ENCODE results near the gene MATN1.

MATN1 gene

DNA sequence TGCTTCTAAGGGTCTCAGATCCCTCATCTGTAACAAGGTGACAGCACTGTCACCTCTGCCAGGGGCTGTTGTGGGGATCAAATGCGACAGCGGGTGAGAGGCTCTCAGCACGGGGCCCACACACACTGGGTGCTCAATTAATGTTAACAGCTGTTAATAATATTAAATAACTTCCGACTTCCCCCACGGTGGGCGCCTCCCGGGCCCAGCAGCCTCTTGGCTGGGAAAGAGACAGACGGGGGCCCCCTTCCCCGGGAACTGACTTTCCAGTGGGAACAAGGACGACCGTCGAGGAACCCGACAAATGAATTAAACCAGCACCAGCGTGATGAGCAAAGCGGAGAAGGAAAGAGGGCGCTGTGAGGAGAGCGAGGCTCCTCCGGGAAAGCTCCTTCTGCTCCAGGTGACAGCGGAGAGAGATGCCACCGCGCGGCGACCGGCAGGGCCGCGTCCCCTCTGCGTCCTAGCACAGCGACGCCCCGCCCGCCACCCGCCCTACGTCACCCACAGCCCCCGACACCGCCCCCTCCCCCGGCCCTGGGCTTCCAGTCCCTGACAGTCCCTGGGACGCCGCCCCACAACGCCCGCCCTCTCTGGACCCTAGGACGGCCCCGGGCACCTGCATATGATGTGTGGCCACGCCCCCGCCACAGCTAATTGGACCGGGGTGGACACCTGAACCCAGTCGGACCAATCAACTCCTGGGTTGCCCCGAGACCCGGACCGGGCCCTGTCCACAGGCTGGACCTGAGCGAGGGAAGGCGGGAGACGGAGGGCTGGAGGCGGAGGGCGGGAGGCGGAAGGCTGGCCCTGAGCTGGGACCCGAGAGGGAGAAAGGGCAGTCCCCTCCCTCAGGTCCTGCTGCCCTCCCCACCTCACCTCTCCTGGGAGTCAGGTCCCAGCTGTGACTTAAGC, 38.2 kb downstream of the MATN1 start:
- H3K27me3 ChIP-seq (ENCODE audit: insufficient read depth, poor library complexity, severe bottlenecking), result peaks cover 9% of the 10 kb centered on the region
- H3K4me3 ChIP-seq (replicated peaks; ENCODE audit: insufficient read depth, low read length), result no peak overlapping the region
- DNase-seq (ENCODE audit: low read depth in 1 of 2, low spot score in 1 of 2), result no peak
- TF ChIP-seq, protein P1, sequence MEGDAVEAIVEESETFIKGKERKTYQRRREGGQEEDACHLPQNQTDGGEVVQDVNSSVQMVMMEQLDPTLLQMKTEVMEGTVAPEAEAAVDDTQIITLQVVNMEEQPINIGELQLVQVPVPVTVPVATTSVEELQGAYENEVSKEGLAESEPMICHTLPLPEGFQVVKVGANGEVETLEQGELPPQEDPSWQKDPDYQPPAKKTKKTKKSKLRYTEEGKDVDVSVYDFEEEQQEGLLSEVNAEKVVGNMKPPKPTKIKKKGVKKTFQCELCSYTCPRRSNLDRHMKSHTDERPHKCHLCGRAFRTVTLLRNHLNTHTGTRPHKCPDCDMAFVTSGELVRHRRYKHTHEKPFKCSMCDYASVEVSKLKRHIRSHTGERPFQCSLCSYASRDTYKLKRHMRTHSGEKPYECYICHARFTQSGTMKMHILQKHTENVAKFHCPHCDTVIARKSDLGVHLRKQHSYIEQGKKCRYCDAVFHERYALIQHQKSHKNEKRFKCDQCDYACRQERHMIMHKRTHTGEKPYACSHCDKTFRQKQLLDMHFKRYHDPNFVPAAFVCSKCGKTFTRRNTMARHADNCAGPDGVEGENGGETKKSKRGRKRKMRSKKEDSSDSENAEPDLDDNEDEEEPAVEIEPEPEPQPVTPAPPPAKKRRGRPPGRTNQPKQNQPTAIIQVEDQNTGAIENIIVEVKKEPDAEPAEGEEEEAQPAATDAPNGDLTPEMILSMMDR (IDR thresholded peaks at IDR 0.05; ENCODE audit: insufficient read depth, low read length), result no peak
- no peak for TF ChIP-seq SPI1 (IDR thresholded peaks at IDR 0.05; ENCODE audit: borderline replicate concordance, low read depth)
- TF ChIP-seq, protein P2, sequence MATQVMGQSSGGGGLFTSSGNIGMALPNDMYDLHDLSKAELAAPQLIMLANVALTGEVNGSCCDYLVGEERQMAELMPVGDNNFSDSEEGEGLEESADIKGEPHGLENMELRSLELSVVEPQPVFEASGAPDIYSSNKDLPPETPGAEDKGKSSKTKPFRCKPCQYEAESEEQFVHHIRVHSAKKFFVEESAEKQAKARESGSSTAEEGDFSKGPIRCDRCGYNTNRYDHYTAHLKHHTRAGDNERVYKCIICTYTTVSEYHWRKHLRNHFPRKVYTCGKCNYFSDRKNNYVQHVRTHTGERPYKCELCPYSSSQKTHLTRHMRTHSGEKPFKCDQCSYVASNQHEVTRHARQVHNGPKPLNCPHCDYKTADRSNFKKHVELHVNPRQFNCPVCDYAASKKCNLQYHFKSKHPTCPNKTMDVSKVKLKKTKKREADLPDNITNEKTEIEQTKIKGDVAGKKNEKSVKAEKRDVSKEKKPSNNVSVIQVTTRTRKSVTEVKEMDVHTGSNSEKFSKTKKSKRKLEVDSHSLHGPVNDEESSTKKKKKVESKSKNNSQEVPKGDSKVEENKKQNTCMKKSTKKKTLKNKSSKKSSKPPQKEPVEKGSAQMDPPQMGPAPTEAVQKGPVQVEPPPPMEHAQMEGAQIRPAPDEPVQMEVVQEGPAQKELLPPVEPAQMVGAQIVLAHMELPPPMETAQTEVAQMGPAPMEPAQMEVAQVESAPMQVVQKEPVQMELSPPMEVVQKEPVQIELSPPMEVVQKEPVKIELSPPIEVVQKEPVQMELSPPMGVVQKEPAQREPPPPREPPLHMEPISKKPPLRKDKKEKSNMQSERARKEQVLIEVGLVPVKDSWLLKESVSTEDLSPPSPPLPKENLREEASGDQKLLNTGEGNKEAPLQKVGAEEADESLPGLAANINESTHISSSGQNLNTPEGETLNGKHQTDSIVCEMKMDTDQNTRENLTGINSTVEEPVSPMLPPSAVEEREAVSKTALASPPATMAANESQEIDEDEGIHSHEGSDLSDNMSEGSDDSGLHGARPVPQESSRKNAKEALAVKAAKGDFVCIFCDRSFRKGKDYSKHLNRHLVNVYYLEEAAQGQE (IDR thresholded peaks at IDR 0.05; ENCODE audit: insufficient replicate concordance, low read depth), result no peak
- TF ChIP-seq POLR2AphosphoS5 (IDR thresholded peaks at IDR 0.05; ENCODE audit: low read depth), result no peak
- TF ChIP-seq GABPA (IDR thresholded peaks at IDR 0.05; ENCODE audit: low read depth), result no peak
- H3K27ac ChIP-seq (replicated peaks), result no peak overlapping the region

DNA sequence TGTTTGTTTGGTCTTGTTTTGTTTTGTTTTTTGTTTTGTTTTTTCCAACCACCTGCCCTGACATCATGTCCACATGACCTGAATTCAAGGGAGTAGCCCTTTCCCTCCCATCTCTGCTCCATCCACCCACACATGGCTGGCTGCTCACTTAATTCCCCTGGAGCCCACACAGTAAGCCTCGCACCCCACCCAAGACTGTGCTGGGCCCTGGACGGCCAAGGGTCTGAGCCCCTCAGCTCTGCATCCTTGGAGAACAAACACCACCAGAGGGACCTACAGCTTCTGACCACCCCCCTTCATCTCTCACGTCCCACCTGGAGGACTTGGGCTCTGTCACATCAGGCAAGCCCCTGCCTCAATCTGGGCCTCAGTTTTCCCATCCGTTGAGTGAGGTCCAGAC, 39.1 kb downstream of the MATN1 start:
- no peak for TF ChIP-seq POLR2AphosphoS5 (IDR thresholded peaks at IDR 0.05; ENCODE audit: low read depth)
- TF ChIP-seq, protein P2 (IDR thresholded peaks at IDR 0.05; ENCODE audit: insufficient replicate concordance, low read depth), result no peak
- no peak for TF ChIP-seq SPI1 (IDR thresholded peaks at IDR 0.05; ENCODE audit: borderline replicate concordance, low read depth)
- TF ChIP-seq GABPA (IDR thresholded peaks at IDR 0.05; ENCODE audit: low read depth), result no peak
- TF ChIP-seq, protein P1 (IDR thresholded peaks at IDR 0.05; ENCODE audit: insufficient read depth, low read length), result no peak
- peaks cover 9% of the 10 kb centered on the region for H3K27me3 ChIP-seq (ENCODE audit: insufficient read depth, poor library complexity, severe bottlenecking)

DNA sequence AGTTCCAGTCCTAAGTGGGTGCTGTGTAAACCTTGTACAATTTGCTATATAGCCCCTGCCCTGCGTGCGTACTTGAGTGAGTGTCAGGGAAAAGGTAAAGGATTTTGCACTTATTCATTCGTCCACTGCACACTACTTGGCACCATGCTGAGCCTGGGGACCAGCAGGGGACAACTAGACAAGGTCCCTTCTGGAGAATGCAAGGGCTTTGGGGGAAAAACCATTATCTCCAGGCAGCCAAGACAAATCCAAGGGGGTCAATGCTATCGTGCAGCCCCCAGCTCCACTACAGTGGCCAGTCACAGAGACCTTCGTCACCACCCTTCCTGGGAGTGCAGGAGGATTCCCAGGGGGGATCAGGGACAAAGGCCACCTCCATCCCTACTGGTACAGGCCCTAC, 39.7 kb downstream of the MATN1 start:
- Histone ChIP-seq H3K27me3 (ENCODE audit: insufficient read depth, poor library complexity, severe bottlenecking) (peaks cover 9% of the 10 kb centered on the region), H3K27ac (replicated peaks) (no peak overlapping the region), H3K4me3 (replicated peaks; ENCODE audit: insufficient read depth, low read length) (no peak overlapping the region)
- DNase-seq (ENCODE audit: low read depth in 1 of 2, low spot score in 1 of 2), result no peak
- TF ChIP-seq, protein P1 (IDR thresholded peaks at IDR 0.05; ENCODE audit: insufficient read depth, low read length), result no peak
- no peak for TF ChIP-seq POLR2AphosphoS5 (IDR thresholded peaks at IDR 0.05; ENCODE audit: low read depth)
- TF ChIP-seq GABPA (IDR thresholded peaks at IDR 0.05; ENCODE audit: low read depth), result no peak

More for the DNA sequence above, 39.1 kb downstream of the MATN1 start:
- Histone ChIP-seq H3K27ac (replicated peaks) (no peak overlapping the region), H3K4me3 (replicated peaks; ENCODE audit: insufficient read depth, low read length) (no peak overlapping the region)
- DNase-seq (ENCODE audit: low read depth in 1 of 2, low spot score in 1 of 2), result no peak
